NCI-H510A (cell line): Measurements from ENCODE around the gene BOLA2B.
"Not testable (repeated sequence)": the region's sequence is repeated elsewhere in the genome, so short reads cannot be mapped to it uniquely, and the experiment has no call there.

Experiments used
- DNase-seq: peaks from one replicate; lab custom pipeline; 2025; lab: John Stamatoyannopoulos, UW

Gene BOLA2B

DNA sequence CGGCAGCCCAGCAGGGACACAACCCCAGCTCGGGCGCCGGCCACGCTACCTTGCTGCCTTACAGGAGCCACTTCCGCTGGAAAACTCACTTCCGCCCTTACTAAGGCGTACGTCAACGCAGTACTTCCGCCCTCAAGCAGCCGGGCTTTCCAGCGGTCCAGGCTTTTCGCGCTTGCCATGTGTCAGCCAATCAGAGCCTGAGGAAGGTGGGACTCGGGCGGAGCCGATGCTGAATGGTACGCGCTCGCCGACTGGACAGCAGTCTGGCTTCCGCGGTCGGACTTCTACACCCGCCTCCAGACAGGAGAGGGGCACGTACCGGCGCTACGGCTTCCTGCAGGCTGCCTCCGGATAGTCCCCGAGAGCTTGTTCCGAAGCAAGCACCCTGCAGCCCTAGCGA lies at the start of gene BOLA2B, which contains the start of gene SLX1A:
Gene BOLA2B (minus strand): TSS at position 52 of the 400 bp plus-strand sequence. CDS start 71 bp downstream, outside the sequence.
Gene SLX1A (plus strand): TSS at position 261 of the 400 bp plus-strand sequence. CDS start 210 bp downstream, outside the sequence.
- DNase-seq: not testable (repeated sequence)

DNA sequence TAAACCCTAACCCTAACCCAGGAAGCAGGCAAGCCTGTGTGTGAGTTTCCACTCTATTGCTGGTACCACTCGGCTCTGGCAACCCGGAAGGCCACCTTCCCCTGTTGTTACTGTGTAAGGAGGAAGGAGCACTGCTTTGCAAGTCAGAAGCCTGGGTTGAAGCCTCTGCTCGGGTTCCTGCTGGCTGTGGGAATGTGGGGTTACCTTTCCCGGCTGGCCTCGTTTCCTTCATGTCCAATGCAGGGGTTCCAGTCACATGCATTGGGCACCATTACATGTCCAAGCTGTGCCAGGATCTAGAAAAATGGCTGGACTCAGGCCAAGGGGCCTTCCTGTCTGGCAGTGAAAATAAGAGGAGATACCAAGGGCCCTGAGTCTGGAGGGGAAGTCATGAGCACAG lies 23.6 kb upstream of the BOLA2B start:
- DNase-seq: not testable (repeated sequence)

DNA sequence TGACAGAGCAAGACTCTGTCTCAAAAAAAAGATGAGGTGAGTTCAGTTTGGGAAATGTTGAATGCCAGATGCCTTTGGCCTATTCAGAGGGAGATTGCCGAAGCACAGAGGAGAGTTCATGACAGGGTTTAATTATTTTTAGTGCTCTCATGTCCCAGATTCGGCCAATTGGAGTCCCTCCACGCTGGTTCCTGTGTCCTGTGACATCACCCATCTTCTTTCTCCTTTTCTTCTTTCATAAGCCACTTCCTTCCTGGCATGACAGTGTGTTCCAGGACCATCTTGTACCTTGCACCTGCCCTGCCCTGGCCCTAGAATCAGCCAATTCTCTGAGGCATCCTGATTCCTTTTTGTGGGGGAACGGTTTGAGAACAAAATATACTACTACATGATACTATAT lies 17.9 kb upstream of the BOLA2B start:
- not testable (repeated sequence) for DNase-seq

DNA sequence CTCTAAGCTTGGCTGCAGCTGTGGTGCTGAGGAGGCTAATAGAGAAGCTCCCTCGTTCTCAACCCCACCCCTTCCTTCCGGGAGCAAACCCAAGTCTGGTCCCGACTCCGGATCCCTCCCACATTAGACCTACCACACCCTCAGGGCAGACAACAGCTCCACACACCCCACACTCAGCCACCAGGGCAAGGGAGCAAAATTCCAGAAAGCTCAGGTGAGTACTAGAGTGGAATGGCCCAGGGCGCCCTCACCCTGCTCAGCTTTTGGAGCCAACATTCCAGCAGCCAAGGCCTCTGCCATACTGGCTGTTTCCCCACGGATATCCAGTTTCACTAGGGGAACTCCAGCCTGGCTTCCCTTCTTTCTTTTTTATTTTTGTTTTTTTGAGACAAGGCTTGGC lies 15.6 kb upstream of the BOLA2B start:
- DNase-seq: not testable (repeated sequence)

DNA sequence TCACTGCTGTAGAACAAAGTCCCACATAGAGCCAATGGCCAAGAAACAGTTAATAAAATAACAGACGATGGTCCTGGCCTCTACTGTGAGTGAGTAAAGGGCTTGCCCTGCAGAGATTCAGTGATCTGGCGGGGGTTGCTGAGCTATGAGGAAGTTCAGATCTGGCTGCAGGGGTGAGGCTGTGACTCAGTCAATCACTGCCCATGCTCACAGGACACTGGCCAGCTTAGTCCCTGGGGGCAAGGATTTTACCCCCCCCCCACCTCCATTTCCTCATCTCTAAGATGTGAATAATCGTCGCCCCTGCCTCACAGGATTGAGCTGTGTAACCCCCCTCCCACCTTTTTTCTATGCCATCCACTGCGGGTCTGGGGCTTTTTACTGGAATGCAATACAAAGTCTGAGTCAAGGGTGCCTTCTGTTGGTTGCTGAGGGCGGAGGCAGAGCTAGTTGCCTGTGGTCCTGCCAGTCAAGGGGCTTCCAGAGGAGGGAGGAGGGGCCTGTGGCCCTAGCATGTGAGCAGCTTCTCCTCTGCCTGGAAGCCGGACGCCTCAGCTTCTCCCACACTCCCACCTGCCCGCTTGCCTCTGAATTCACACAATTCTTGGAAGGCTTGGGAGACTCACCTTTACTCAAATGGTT lies 13.7 kb upstream of the BOLA2B start:
- not testable (repeated sequence) for DNase-seq

DNA sequence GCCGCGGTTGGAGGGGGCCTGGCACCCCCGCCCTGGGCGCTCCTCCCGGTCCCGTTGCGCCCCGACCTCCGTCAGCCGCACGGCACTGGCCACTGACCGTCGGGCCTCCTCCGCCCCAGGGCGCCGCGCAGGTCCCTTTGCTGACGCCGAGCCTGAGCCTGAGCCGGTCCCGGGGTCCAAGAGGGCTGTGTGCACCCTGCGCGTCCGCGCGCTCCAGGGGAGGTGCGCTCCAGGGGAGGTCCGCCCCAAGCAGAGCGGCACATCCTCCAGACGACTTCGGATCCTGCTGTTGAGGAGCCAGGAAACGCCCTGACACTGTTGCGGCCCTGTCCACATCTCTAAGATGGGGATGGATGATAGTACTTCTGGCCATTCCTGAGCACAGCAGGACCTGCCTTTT lies 12.8 kb upstream of the BOLA2B start:
- not testable (repeated sequence) for DNase-seq

DNA sequence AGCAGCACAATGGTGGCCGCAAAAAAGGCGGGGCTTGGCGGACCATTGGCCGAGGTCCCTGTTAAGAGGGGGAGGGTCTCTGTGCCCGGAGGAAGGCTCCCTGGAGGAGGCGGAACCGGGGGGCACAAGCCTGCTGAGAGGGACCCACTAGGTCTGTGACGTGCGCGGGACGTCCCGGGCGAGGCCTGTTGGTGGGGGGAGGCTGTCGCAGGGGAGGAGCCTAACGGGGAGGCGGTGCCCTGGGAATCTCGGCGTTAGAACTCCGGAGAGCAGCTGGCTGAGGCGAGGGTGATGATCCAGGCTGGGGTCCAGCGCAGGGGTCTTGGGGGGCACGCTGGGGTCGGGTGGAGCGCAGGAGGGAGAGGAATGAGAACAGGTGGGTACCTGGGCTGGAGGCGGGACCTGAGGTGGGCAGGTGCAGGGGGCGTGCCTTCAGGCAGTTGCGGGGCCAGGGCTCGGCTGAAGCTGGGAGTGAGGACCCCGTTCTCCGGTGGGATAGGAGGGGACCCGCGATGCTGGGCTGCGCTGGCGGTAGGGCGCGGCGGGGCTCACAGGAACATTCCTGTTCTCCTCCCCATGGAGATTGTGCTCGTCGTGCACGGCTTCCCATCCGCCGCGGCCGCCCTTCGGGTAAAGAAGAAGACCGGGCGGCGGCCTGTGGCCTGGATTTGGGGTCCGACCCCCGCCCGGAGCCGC lies 12.2 kb upstream of the BOLA2B start:
- not testable (repeated sequence) for DNase-seq

DNA sequence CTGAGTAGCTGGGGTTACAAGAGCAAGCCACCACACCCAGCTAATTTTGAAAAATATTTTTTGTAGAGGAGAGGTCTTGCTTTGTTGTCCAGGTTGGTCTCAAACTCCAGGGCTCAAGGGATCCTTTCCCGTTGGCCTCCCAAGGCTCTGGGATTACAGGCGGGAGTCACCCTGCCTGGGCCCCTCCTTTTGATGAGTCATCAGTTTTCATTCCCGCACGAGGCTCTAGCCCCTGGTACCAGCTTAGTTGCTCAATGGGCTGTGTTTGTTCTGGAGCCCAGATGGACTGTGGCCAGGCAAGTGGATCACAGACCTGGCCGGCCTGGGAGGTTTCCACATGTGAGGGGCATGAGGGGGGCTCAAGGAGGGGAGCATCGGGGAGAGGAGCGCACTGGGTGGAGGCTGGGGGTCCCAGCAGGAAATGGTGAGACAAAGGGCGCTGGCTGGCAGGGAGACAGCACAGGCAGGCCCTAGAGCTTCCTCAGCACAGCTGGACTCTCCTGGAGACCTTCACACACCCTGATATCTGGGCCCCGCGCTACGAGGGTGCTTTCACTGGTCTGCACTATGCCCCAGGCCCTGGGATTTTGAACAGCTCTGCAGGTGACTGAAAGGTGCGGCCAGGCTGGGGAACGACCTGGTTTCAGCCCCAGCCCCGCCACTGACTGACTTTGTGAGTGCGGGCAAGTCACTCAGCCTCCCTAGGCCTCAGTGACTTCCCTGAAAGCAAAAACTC lies 6.3 kb upstream of the BOLA2B start:
- not testable (repeated sequence) for DNase-seq

DNA sequence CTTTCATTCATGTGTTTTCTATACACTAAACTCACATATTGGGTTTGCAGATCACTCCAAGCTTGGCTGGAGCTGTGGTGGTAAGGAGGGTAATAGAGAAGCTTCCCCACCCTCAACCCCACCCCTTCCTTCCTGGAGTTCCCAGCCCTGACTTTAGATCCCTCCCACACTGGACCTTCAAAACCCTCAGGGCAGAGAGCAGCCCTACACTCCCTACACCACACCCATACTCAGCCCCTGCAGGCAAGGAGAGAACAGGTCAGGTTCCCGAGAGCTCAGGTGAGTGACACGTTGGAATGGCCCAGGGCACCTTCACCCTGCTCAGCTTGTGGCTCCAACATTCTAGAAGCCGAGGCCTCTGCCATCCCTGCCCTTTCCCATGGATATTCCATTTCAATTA lies 5.6 kb upstream of the BOLA2B start, which contains the start of gene SULT1A3:
Gene SULT1A3 (plus strand): TSS at position 207 of the 400 bp plus-strand sequence. CDS start 1,474 bp downstream, outside the sequence.
- DNase-seq: not testable (repeated sequence)

DNA sequence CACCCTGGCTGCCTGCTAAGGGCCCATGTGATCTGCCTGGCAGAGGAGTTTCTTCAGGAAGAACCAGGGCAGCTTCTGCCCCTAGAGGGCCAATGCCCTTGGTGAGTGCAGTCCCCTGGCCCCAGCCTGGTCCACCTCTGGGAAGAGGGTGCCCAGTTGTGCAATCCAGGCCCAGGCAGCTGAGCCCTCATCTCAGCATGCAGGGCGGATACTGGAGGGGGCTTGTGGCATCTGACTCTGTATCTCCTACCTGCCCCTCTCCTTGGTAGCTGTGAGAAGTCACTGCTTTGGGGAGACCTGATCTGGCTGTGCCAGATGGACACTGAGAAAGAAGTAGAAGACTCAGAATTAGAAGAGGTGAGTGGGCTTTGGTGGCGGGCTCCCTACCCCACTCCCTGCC lies 3.5 kb upstream of the BOLA2B start:
- not testable (repeated sequence) for DNase-seq

DNA sequence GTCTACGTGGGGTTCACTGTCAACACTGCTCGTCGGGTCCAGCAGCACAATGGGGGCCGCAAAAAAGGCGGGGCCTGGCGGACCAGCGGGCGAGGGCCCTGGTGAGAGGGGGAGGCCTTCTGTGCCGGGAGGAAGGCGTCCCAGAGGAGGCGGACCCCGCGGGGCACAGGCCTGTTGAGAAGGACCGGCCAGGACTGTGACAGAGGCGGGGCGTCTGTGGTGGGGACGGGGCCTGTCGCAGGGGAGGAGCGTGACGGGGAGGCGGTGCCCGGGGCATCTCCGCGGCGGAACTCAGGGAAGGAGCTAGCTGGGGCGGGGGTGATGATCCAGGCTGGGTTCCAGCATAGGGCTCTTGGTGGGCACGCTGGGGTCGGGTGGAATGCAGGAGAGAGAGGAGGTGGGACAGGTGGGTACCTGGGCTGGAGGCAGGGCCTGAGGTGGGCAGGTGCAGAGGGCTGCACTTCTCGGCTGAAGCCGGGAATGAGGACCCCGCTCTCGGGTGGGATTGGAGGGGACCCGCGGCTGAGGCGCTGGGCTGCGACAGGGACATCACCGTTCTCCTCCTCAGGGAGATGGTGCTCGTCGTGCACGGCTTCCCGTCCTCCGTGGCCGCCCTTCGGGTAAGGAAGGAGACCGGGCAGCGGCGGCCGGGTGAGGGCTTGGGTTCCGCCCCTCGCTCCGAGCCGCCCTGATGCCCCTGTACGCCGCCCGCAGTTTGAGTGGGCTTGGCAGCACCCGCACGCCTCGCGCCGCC lies 883 bp upstream of the BOLA2B start:
- not testable (repeated sequence) for DNase-seq

DNA sequence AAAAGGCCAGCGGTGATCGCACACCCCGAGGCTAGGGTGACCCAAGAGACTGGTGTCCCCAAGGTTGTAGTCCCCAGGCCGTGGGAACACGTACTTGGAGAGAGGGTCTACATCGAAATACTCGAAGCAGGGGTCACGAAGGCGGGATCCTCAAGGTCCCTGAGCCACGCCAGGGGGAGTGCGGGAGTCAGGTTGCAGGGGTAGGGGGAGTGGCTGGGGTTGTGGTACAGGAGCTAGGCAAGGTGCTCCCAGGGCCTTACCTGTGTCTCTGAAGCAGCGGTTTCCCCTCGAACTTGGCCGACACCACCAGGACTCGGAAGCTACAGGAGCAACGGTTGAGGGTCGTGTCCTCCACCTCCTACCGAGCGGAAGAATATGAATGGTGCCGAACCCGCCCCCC lies 368 bp downstream of the BOLA2B start:
- not testable (repeated sequence) for DNase-seq

DNA sequence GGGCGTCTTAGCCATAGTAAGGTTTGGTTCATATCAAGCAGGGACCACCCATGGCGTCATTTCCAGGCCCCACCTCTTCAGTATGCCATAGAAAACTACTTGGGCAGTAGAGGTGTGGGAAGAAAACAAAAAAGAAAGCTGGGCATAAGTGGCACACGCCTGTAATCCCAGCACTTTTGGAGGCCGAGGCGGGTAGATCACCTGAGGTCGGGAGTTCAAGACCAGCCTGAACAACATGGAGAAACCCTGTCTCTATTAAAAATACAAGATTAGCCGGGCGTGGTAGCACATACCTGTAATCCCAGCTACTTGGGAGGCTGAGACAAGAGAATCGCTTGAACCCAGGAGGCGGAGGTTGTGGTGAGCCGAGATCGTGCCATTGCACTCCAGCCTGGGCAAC lies 2.3 kb downstream of the BOLA2B start:
- not testable (repeated sequence) for DNase-seq

DNA sequence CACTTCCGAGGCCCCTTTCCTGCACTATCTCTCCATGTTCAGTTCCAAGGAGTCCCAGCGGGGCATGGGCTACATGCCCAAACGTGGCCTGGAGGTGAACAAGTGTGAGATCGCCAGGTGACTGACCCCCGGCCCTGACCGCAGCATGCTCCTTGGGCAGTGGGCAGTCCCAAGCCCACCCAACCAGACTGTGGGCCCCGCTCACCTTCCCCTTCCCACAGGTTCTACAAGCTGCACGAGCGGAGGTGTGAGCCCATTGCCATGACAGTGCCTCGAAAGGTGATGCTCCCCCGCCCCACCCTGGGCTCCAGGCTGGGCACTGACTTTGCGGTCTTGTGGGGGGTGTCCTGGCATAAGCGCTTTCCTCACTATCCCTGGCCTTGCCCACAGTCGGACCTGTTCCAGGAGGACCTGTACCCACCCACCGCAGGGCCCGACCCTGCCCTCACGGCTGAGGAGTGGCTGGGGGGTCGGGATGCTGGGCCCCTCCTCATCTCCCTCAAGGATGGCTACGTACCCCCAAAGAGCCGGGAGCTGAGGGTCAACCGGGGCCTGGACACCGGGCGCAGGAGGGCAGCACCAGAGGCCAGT lies 5.4 kb downstream of the BOLA2B start:
- DNase-seq: no peak

DNA sequence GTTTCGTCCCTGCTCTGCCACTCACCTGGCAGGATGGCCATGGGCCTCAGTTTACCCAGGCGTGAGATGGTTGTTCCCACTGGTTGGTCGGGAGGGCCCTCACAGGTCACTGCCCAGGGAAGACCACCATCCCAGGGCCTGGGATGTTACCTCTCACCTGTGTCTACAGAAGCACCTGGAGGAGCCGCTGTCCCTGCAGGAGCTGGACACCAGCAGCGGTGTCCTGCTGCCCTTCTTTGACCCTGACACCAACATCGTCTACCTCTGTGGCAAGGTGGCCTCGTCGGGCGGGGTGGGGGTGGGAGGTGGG lies 6.0 kb downstream of the BOLA2B start:
- no peak for DNase-seq

DNA sequence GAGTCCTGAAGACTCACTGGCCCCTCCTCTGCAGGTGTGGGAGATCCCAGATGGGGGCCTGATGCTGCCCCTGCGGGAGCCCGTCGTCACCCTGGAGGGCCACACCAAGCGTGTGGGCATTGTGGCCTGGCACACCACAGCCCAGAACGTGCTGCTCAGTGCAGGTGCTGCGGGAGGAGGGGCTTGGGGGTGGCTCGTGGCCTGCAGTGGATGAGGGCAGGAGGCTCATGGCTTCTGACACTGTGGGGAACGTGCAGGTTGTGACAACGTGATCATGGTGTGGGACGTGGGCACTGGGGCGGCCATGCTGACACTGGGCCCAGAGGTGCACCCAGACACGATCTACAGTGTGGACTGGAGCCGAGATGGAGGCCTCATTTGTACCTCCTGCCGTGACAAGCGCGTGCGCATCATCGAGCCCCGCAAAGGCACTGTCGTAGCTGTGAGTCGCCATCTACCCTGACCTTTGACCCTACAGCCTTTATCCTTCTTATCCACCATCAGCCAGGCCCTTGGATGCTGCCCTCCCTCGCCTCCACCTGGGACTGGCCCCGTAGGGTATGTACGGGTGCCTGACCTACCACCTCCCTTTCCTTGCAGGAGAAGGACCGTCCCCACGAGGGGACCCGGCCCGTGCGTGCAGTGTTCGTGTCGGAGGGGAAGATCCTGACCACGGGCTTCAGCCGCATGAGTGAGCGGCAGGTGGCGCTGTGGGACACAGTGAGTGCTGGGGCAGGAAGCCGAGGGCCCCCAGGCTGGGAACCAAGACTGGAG lies 6.5 kb downstream of the BOLA2B start:
- no peak for DNase-seq

DNA sequence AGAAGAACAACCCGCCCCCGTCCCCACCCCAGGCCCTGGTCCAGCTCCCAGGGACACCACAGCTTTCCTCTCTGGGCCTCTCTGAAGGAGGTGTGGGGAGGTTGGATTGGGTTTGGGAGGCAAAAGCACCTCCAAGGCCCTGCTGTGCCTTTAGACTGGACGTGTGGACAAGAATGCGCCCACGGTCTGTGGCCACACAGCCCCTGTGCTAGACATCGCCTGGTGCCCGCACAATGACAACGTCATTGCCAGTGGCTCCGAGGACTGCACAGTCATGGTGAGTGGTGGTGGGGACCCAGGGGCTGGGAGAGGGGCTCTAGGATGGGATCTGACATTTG lies 7.1 kb downstream of the BOLA2B start:
- no peak for DNase-seq

DNA sequence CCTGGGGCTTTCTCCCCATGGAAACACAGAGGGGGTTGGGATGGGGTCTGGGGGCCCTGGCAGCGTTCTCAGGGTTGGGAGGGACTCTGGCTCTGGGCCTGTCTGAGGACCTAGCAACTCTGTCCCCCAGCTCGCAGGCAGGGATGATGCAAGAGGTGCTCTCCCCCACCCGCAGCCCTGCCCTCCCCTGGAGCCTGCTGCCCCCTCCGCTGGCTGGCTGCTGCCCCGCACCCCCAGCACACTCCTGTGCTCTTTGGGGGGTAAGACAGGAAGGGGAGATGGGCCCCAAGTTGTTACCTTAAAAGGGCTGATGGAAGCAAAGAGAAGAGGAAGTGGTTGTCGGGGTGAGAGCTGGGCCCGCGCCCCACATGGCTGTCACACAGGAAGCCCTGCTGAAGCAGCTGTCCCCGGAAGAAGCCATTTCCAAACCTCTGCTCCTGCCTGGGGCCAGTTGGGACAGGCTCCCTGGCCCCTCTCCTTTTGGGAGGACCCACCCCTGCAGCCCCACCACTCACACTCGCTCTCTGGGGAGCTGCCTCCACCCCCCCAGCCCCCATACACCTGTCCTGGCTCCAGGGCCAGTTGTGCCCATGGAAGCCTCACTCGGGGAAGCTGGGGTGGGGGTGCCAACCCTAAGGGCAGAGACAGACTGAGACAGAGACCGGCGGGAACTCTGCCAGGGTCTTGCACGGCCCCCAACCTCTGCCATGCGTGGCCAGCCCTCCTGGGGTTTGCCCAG lies 7.6 kb downstream of the BOLA2B start:
- DNase-seq: no peak

DNA sequence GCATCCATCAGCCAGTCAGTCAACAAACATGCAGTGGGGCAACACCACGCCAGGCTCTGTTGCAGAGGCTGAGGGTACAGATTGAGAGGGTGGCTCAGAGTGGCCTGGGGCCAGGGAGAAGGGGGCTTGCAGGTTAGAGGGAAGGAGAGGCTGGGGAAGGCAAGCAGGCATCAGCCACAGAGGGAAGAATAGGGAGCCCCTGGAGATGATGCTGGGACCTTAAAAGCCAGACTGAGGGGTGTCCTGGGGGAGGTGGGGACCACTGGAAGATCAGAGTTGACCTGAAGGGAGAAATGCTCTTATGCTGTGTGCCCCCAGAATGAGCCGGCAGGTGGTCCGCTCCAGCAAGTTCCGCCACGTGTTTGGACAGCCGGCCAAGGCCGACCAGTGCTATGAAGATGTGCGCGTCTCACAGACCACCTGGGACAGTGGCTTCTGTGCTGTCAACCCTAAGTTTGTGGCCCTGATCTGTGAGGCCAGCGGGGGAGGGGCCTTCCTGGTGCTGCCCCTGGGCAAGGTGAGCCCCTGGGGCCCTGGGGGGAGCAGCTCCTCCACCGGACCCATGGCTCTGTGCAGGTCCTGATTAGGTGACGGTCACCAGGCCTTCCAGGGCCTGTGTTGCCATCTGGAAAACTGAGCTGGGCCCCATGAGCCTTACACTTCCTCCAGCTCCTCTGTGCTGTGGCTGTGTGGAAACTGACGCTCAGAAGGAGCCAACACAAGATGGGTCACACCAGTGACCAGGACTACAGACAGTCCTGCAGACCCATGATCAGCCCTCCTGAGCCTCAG lies 8.4 kb downstream of the BOLA2B start:
- no peak for DNase-seq
